Measurements from ENCODE around the gene ARRDC1.

Gene ARRDC1

DNA sequence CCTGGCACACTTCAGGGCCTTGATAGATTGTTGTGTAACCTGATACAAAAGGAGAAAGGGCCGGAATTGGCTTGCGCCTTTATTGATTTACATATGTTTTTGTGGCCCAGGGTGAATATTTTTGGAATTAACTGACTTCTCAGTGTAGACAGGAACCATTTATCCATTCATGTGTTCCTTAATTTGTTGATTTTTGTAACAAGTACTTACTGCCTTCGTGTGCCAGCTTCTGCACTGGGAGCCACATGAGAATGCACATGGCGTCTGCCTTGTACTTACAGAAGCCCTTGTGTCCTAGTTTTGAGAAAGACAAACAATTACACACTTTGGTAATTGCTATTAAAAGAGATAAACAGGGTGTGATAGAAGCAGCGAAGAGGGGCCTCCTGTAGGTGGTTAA, 39.7 kb downstream of the ARRDC1 start:
- Histone ChIP-seq H3K4me2 (no peak overlapping the region), H3K9me3 (replicated peaks in 1 of 11) (no peaks in the 10 kb centered on the region), H4K20me1 (peaks cover 93 to 100% (median 100%) of the 10 kb centered on the region in 11 experiments), H3K27me3 (no peaks in the 10 kb centered on the region), H3K36me3 (peaks cover 29 to 100% (median 90%) of the 10 kb centered on the region in 11 experiments), H3K4me1 (peaks cover 16 to 56% (median 28%) of the 10 kb centered on the region in 10 experiments), H3K4me3 (no peak overlapping the region), H3K9ac (no peak overlapping the region), H3K27ac (no peak overlapping the region)
- TF ChIP-seq Cebpa-rat (IDR thresholded peaks at IDR 0.05), result no peak

DNA sequence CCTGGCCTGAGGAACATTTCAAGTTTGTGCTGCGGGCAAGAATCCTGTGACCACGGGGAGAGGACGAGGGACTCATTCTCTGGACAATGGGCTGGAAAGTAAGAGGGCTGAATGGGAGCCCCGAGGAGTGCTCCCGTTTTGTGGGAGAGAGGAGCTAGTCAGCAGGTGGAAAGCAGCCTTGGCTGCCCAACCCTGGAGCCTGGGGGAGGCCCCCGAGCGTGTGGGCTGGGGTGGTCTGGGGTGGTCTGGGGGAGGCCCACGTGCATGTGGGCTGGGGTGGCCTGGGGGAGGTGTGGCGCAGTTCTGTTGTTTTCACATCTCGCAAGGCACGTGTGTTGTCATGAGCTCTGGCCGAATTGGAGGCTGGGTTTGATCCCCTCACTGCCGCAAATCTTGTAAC, 40.9 kb downstream of the ARRDC1 start:
- Histone ChIP-seq H3K4me3 (no peak overlapping the region), H3K27ac (no peak overlapping the region), H3K4me2 (peak overlapping the region; percentile 33 to 85 (median 55); a peak in 13 of 22 replicates), H3K9me3 (replicated peaks in 1 of 11) (no peaks in the 10 kb centered on the region), H3K27me3 (no peaks in the 10 kb centered on the region), H3K4me1 (peaks cover 16 to 56% (median 30%) of the 10 kb centered on the region in 10 experiments), H3K9ac (peak overlapping the region in 1 of 11 experiments; percentile 25; a peak in 1 of 22 replicates), H3K36me3 (peaks cover 34 to 100% (median 87%) of the 10 kb centered on the region in 11 experiments), H4K20me1 (peaks cover 92 to 100% (median 100%) of the 10 kb centered on the region in 11 experiments; a peak in 21 of 22 replicates)
- no peak for TF ChIP-seq Cebpa-rat (IDR thresholded peaks at IDR 0.05)

DNA sequence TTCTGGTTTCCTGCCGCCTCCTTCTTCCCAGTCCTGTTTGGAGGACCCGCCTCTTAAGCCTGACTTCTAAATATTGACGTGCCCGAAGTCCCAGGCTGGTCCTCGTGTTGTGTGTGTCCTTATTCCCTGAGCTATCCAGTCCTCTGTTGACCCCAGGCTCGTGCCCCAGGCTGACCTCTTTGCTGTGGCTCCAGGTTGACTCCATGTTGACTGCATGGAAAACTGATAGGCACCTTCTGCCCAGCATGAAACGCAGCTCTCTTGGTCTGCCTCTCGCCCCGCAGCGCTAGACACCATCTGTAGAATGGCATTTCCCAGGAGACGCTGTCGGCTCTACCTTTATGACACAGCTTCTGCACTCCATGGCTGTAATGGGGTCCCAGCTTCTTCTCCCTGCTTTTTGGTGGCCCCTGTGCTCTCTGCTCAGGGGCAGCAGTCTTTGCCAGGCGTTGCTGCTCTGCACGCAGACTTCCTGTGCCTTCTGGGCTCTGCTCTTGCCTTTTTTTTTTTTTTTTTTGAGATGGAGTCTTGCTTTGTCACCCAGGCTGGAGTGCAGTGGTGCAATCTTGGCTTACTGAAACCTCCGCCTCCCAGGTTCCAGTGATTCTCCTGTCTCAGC, 41.7 kb downstream of the ARRDC1 start:
- Histone ChIP-seq H3K9ac (peak overlapping the region in 4 of 11 experiments; percentile 5 to 51 (median 24); a peak in 5 of 22 replicates), H3K4me1 (peaks cover 16 to 56% (median 30%) of the 10 kb centered on the region in 10 experiments), H3K27ac (peak overlapping the region in 5 of 11 experiments; percentile 2 to 53 (median 27); a peak in 5 of 22 replicates), H3K27me3 (no peaks in the 10 kb centered on the region), H3K9me3 (replicated peaks in 1 of 11) (no peaks in the 10 kb centered on the region), H3K4me3 (peak overlapping the region in 1 of 10 experiments; percentile 7; a peak in 1 of 20 replicates), H3K4me2 (peak overlapping the region; percentile 33 to 85 (median 55)), H3K36me3 (peaks cover 37 to 100% (median 87%) of the 10 kb centered on the region in 11 experiments), H4K20me1 (peaks cover 91 to 100% (median 100%) of the 10 kb centered on the region in 11 experiments; a peak in 21 of 22 replicates)
- no peak for TF ChIP-seq Cebpa-rat (IDR thresholded peaks at IDR 0.05)

DNA sequence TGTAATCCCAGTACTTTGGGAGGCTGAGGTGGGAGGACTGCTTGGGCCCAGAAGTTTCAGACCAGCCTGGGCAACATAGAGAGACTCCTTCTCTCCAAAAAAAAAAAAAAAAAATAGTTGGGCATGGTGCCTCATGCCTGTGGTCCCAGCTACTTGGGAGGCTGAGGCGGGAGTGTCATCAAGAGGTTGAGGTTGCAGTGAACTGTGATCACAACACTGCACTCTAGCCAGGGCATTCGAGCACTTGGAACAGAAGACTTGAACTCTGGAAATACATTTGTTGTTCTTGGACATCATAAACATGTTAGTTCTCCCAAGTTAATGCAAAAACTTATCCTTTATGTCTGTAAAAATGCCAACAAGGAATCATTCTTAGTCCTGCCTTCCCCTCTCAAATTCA, 42.9 kb downstream of the ARRDC1 start:
- Histone ChIP-seq H3K27ac (peak overlapping the region in 1 of 11 experiments; percentile 53; a peak in 1 of 22 replicates), H3K4me1 (peaks cover 16 to 56% (median 30%) of the 10 kb centered on the region in 10 experiments), H3K4me3 (no peak overlapping the region), H3K36me3 (peaks cover 34 to 100% (median 88%) of the 10 kb centered on the region in 11 experiments), H3K4me2 (peak overlapping the region in 4 of 11 experiments; percentile 55 to 85 (median 78); a peak in 5 of 22 replicates), H3K9me3 (replicated peaks in 1 of 11) (no peaks in the 10 kb centered on the region), H3K27me3 (no peaks in the 10 kb centered on the region), H4K20me1 (peaks cover 90 to 100% (median 100%) of the 10 kb centered on the region in 11 experiments; a peak in 21 of 22 replicates), H3K9ac (no peak overlapping the region)
- TF ChIP-seq Cebpa-rat (IDR thresholded peaks at IDR 0.05), result no peak

DNA sequence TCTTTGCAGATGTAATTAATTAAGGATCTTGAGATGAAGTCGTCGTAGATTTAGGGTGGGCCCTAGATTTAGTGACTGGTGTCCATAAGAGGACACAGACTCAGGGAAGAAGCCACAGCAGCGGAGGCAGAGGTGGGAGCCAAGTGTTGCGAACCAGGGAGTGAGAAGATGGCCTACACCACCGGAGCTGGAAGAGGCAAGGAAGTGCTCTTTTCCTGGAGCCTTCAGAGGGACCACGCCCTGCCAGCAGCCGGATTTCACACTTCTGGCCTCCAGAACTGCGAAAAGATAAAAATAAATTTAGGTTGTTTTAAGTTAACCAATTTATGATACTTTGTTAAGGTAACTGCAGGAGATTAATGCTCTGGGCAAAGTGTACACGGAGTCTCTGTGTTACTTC, 44.1 kb downstream of the ARRDC1 start:
- TF ChIP-seq Cebpa-rat (IDR thresholded peaks at IDR 0.05), result no peak
- Histone ChIP-seq H3K27ac (no peak overlapping the region), H4K20me1 (peaks cover 88 to 99% (median 97%) of the 10 kb centered on the region in 11 experiments; a peak in 21 of 22 replicates), H3K36me3 (peaks cover 28 to 96% (median 88%) of the 10 kb centered on the region in 11 experiments), H3K4me3 (no peak overlapping the region), H3K27me3 (no peaks in the 10 kb centered on the region), H3K4me1 (peaks cover 16 to 47% (median 26%) of the 10 kb centered on the region in 10 experiments), H3K4me2 (peak overlapping the region in 3 of 11 experiments; percentile 31 to 33 (median 32); a peak in 6 of 22 replicates), H3K9ac (no peak overlapping the region), H3K9me3 (replicated peaks in 1 of 11) (no peaks in the 10 kb centered on the region)

DNA sequence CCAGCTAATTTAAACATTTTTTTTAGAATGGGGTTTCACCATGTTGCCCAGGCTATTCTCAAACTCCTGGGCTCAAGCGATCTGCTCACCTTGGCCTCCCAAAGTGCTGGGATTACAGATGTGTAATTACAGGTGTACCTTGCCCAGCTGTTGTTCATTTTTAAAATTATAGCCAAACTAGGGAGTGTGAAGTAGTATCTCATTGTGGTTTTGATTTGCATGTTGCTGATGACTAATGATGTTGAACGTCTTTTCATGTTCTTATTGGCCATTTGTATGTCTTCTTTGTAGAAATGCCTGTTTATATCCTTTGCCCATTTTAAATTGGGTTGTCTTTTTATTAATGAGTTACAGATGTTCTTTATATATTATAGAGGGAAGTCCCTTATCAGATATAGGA, 44.8 kb downstream of the ARRDC1 start:
- peaks cover 16 to 47% (median 26%) of the 10 kb centered on the region in 10 experiments for H3K4me1 ChIP-seq
- H3K9me3 ChIP-seq (replicated peaks in 1 of 11), result no peaks in the 10 kb centered on the region
- H3K27ac ChIP-seq, result no peak overlapping the region
- no peak overlapping the region for H3K9ac ChIP-seq
- H3K4me2 ChIP-seq, result peak overlapping the region in 3 of 11 experiments; percentile 10 to 33 (median 32); a peak in 3 of 22 replicates
- peaks cover 88 to 99% (median 97%) of the 10 kb centered on the region in 11 experiments; a peak in 21 of 22 replicates for H4K20me1 ChIP-seq
- no peak overlapping the region for H3K4me3 ChIP-seq
- TF ChIP-seq Cebpa-rat (IDR thresholded peaks at IDR 0.05), result no peak
- no peaks in the 10 kb centered on the region for H3K27me3 ChIP-seq
- peaks cover 35 to 96% (median 85%) of the 10 kb centered on the region in 11 experiments for H3K36me3 ChIP-seq

DNA sequence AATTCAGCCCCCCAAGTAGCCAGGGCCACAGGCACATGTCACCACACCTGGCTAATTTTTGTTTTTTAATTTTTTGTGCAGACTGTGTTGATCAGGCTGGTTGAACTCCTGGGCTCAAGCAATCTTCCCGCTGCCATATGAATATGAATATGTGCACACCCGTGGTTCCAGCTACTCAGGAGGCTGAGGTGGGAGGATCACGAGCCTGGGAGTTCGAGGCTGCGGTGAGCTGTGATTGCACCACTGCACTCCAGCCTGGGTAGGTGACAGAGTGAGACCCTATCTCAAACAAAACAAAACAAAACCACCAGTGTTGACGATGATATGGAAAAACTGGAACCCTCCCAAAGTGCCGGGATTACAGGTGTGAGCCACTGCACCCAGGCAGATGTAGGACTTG, 45.3 kb downstream of the ARRDC1 start:
- peaks cover 88 to 99% (median 97%) of the 10 kb centered on the region in 11 experiments; a peak in 21 of 22 replicates for H4K20me1 ChIP-seq
- no peak overlapping the region for H3K4me3 ChIP-seq
- H3K9ac ChIP-seq, result no peak overlapping the region
- H3K4me1 ChIP-seq, result peaks cover 16 to 46% (median 26%) of the 10 kb centered on the region in 10 experiments
- H3K9me3 ChIP-seq (replicated peaks in 1 of 11), result no peaks in the 10 kb centered on the region
- no peaks in the 10 kb centered on the region for H3K27me3 ChIP-seq
- TF ChIP-seq Cebpa-rat (IDR thresholded peaks at IDR 0.05), result no peak
- H3K27ac ChIP-seq, result no peak overlapping the region
- H3K36me3 ChIP-seq, result peaks cover 40 to 96% (median 86%) of the 10 kb centered on the region in 11 experiments
- peak overlapping the region in 2 of 11 experiments; percentile 10 to 32; a peak in 2 of 22 replicates for H3K4me2 ChIP-seq

DNA sequence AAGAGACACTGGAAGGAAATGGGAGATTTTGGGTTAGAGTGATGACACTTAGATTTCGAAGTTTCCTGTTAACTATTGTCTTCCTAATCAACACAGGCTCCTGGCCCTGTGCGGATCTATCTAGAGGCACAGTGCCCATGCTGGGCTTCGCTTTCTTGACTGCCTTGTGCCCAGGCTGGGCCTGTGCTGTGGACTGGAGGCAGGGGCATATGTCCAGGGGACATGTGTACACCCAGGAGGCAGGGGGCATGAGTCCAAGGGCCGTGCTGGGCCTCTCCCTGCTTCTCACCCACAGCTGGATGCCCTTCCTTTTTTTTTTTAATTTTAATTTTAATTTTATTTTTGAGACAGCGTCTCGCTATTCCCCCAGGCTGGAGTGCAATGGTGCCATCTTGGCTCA, 50.9 kb downstream of the ARRDC1 start:
- Histone ChIP-seq H3K9me3 (replicated peaks in 1 of 11) (no peaks in the 10 kb centered on the region), H3K9ac (no peak overlapping the region), H3K4me1 (peaks cover 12 to 38% (median 28%) of the 10 kb centered on the region in 10 experiments), H3K36me3 (peaks cover 32 to 80% (median 53%) of the 10 kb centered on the region in 11 experiments), H4K20me1 (peaks cover 88 to 99% (median 97%) of the 10 kb centered on the region in 11 experiments), H3K27ac (no peak overlapping the region), H3K4me2 (no peak overlapping the region), H3K27me3 (no peaks in the 10 kb centered on the region), H3K4me3 (no peak overlapping the region)
- no peak for TF ChIP-seq Cebpa-rat (IDR thresholded peaks at IDR 0.05)

DNA sequence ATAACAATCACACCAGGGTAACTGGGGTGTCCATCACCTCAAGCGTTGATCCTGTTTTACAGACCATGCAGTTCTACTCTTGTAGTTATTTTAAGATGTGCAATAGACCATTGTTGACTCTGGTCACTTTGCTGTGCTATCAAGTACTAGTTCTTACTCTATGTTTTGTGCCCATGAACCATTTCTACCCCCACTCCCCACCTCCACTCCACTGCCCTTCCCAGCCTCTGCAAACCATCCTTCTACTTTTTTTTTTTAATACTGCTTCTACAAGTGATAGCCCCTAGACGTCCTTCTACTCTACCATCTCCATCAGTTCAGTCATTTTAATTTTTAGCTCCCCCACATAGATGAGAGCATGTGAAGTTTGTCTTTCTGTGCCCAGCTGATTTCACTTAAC, 52.1 kb downstream of the ARRDC1 start:
- H4K20me1 ChIP-seq, result peaks cover 90 to 99% (median 97%) of the 10 kb centered on the region in 11 experiments
- no peaks in the 10 kb centered on the region for H3K9me3 ChIP-seq (replicated peaks in 1 of 11)
- TF ChIP-seq Cebpa-rat (IDR thresholded peaks at IDR 0.05), result no peak
- H3K4me2 ChIP-seq, result peak overlapping the region in 3 of 11 experiments; percentile 33 to 50 (median 35); a peak in 1 of 22 replicates
- peaks cover 12 to 38% (median 28%) of the 10 kb centered on the region in 10 experiments for H3K4me1 ChIP-seq
- peaks cover 22 to 80% (median 44%) of the 10 kb centered on the region in 11 experiments for H3K36me3 ChIP-seq
- H3K27ac ChIP-seq, result no peak overlapping the region
- no peak overlapping the region for H3K9ac ChIP-seq
- H3K4me3 ChIP-seq, result no peak overlapping the region
- H3K27me3 ChIP-seq, result no peaks in the 10 kb centered on the region
